ENCODE results near the gene SPOPL. TPM values are rescaled to one million over a fixed set of nuclear protein-coding genes. Genes with fewer than 3 reads are reported as not detected.
"Not testable (repeated sequence)": the region's sequence is repeated elsewhere in the genome, so short reads cannot be mapped to it uniquely, and the experiment has no call there.

SPOPL gene
- total RNA-seq (2014; rRNA removed; shearing (Covaris generic)): 6.0 and 6.4 TPM in 2 replicates

GRCh38 chr2:138501425-138502254, at the start of gene SPOPL:
SPOPL (plus strand) TSS chr2:138501770; CDS start chr2:138550217, 48,447 bp downstream.
- DNase-seq (ENCODE audit: low spot score): peak; percentile 82
- in situ Hi-C loops (cut with HindIII; ENCODE audit: low sequenced_read_pairs): no loop called here

- in situ Hi-C loops (cut with HindIII; ENCODE audit: low sequenced_read_pairs): no loop called here
- no peak for DNase-seq (ENCODE audit: low spot score)
Observed at GRCh38 chr2:138452324-138452723, 49.2 kb upstream of the SPOPL start.

- no peak for DNase-seq (ENCODE audit: low spot score)
- in situ Hi-C loops (cut with HindIII; ENCODE audit: low sequenced_read_pairs): no loop called here
Observed at GRCh38 chr2:138453815-138454214, 47.8 kb upstream of the SPOPL start.

GRCh38 chr2:138454761-138455160, 46.8 kb upstream of the SPOPL start:
- no peak for DNase-seq (ENCODE audit: low spot score)
- in situ Hi-C loops (cut with HindIII; ENCODE audit: low sequenced_read_pairs): no loop called here

GRCh38 chr2:138455275-138455674, 46.3 kb upstream of the SPOPL start:
- in situ Hi-C loops (cut with HindIII; ENCODE audit: low sequenced_read_pairs): no loop called here
- no peak for DNase-seq (ENCODE audit: low spot score)

- DNase-seq (ENCODE audit: low spot score): no peak
- in situ Hi-C loops (cut with HindIII; ENCODE audit: low sequenced_read_pairs): no loop called here
Observed at GRCh38 chr2:138455691-138456090, 45.9 kb upstream of the SPOPL start.

GRCh38 chr2:138462689-138463088, 38.9 kb upstream of the SPOPL start:
- in situ Hi-C loops (cut with HindIII; ENCODE audit: low sequenced_read_pairs); DNase-seq (ENCODE audit: low spot score): not testable (repeated sequence)

- in situ Hi-C loops (cut with HindIII; ENCODE audit: low sequenced_read_pairs): no loop called here
- DNase-seq (ENCODE audit: low spot score): no peak
Observed at GRCh38 chr2:138468617-138469016, 33.0 kb upstream of the SPOPL start.

- in situ Hi-C loops (cut with HindIII; ENCODE audit: low sequenced_read_pairs): no loop called here
- no peak for DNase-seq (ENCODE audit: low spot score)
Observed at GRCh38 chr2:138469411-138469810, 32.2 kb upstream of the SPOPL start.

GRCh38 chr2:138470941-138471340, 30.6 kb upstream of the SPOPL start:
- in situ Hi-C loops (cut with HindIII; ENCODE audit: low sequenced_read_pairs): no loop called here
- DNase-seq (ENCODE audit: low spot score): no peak

- DNase-seq (ENCODE audit: low spot score): no peak
- in situ Hi-C loops (cut with HindIII; ENCODE audit: low sequenced_read_pairs): no loop called here
Observed at GRCh38 chr2:138474100-138474825, 27.3 kb upstream of the SPOPL start.

GRCh38 chr2:138475277-138475776, 26.2 kb upstream of the SPOPL start:
- no peak for DNase-seq (ENCODE audit: low spot score)
- in situ Hi-C loops (cut with HindIII; ENCODE audit: low sequenced_read_pairs): no loop called here

- in situ Hi-C loops (cut with HindIII; ENCODE audit: low sequenced_read_pairs): no loop called here
- no peak for DNase-seq (ENCODE audit: low spot score)
Observed at GRCh38 chr2:138476186-138476585, 25.4 kb upstream of the SPOPL start.

- in situ Hi-C loops (cut with HindIII; ENCODE audit: low sequenced_read_pairs): no loop called here
- DNase-seq (ENCODE audit: low spot score): no peak
Observed at GRCh38 chr2:138476940-138477339, 24.6 kb upstream of the SPOPL start.

- in situ Hi-C loops (cut with HindIII; ENCODE audit: low sequenced_read_pairs); DNase-seq (ENCODE audit: low spot score): not testable (repeated sequence)
Observed at GRCh38 chr2:138482796-138483195, 18.8 kb upstream of the SPOPL start.

GRCh38 chr2:138485019-138485418, 16.6 kb upstream of the SPOPL start:
- no peak for DNase-seq (ENCODE audit: low spot score)
- in situ Hi-C loops (cut with HindIII; ENCODE audit: low sequenced_read_pairs): no loop called here

GRCh38 chr2:138486363-138487198, 15.0 kb upstream of the SPOPL start:
- in situ Hi-C loops (cut with HindIII; ENCODE audit: low sequenced_read_pairs): no loop called here
- no peak for DNase-seq (ENCODE audit: low spot score)

GRCh38 chr2:138490673-138491494, 10.7 kb upstream of the SPOPL start:
- DNase-seq (ENCODE audit: low spot score): no peak
- in situ Hi-C loops (cut with HindIII; ENCODE audit: low sequenced_read_pairs): no loop called here

GRCh38 chr2:138491495-138491862, 10.1 kb upstream of the SPOPL start:
- in situ Hi-C loops (cut with HindIII; ENCODE audit: low sequenced_read_pairs): no loop called here
- DNase-seq (ENCODE audit: low spot score): no peak
